Measurements from ENCODE around the gene CDKAL1.

CDKAL1 gene

GRCh38 chr6:21158149-21158548 lies 623.9 kb downstream of the CDKAL1 start:
- DNase-seq: no peak

GRCh38 chr6:21158873-21159272 lies 624.6 kb downstream of the CDKAL1 start:
- DNase-seq: no peak

DNA sequence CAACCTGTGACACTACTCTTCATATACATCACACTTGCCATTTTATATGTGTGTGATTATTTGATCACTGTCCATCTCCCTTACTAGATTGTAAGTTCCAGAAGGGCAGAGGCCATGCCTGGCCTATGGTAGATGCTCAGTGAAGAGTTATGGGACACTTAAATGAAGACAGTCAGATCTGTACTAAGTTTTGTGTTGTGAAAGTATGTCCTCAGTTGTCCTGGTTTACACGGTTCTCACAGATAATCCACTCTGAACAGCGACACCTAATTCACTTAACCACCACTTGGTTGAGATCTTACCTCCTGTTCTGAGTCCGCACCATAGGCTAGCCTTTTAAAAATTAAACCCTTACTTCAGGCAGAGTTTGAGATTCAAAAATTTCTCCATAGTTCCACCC lies 625.2 kb downstream of the CDKAL1 start:
- DNase-seq: no peak

DNA sequence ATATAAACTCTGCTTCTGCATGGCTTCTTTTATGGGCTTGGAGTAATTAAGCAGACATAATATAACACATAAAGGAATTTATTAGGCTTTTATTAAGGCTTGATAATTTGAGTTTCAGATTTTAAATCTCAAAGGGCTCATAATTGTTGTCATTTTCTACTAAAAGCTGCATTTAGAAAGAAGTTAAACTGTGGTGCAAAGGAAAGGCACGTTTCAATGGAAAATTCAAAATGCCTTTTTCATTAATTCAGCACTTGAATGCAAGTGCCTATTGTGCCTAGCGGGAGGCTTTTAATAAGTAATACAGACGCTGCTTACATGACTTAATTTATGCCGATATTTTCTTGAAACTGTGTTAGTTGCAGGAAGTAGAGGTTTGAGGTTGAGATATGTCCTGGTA lies 627.5 kb downstream of the CDKAL1 start:
- DNase-seq: no peak

DNA sequence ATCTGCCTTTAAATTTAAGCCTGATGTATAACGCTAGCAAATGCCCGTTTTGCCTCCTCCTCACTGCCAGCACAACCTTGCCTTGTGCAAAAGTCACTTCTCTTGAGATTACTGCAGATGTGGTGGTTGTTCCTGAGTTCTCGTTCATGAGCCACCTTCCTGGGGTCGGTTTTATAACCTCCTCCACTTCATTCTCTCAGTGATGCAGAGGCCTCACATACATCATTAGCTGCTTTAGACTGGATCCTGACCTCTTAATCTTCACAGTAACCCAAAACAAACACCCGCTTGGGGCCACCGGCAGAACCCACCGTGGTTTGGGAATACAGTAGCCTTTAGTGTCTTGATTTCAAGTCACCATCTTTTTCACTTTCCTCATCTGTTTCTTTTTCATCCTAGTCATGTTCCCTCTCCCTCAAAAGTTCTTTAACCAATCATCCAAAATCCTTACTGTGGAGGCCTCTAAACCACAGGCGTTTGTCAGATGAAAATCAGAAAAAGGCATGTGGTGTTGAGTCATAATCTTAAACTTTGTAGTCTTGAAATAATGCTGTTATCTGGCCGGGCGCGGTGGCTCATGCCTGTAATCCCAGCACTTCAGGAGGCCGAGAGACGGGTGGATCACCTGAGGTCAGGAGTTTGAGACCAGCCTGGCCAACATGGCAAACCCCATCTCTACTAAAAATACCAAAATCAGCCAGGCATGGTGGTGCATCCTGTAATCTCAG lies 629.0 kb downstream of the CDKAL1 start:
- no peak for DNase-seq

DNA sequence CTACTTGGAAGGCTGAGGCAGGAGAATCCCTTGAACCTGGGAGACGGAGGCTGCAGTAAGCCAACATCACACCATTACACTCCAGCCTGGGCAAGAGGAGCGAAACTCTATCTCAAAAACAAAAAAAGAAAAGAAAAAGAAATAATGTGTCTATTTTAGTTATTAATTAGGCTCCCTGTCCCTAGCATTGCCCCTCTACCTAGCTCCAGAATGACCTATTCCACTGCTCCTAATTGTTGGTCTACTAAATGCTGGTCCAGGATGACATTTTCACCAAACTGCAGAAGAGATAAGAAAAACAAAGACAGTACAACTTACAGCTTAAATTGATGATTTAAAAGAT lies 629.6 kb downstream of the CDKAL1 start:
- DNase-seq: no peak

DNA sequence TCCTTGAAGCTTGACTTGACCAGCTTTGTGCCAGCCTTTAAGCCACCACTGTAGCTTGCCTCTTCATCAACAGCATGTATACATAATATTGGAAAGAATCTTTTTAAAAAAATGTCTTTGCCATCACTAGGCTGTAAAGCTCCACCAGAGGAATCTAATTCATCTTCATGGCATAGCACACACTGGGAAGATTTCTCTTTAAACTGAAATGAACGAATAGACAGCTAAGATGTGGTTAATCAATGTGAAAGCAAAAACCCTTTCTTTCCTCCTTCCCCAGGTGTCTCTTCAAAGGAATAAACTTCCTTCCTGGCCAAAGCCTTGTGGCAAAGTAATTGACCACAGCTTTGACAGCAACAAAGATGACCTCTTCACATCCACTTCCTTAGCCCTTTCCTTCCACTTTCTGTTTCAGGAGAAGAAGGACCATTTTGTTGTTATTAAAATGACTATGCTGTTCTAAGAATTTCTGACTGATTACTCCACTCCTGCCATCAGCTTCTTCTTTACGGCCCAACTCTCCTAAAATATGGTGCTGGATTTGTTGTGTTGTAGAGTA lies 630.6 kb downstream of the CDKAL1 start:
- DNase-seq: no peak

- no peak for DNase-seq
Observed at GRCh38 chr6:21166754-21167153, 632.5 kb downstream of the CDKAL1 start.

DNA sequence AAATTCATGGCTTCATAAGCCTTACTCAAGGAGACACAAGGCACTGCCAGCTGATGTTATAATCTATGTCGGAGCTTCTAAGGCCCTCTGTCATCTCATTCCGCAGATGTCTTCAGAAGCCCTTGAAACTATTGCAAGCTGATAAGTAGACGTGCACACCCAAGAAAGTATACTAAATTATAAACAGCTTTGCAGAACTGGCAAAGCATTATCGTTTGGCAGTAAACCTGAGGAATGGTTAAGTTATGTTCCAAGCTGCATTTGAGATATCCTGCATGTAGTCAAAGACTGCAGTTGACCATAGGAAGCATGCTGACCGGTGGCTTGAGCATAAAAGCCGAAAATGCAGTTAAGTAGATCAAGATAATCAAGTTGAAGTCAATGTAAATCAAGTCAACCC lies 633.5 kb downstream of the CDKAL1 start:
- DNase-seq: no peak

- no peak for DNase-seq
Observed at GRCh38 chr6:21171801-21172200, 637.5 kb downstream of the CDKAL1 start.

GRCh38 chr6:21173031-21173430 lies 638.8 kb downstream of the CDKAL1 start:
- DNase-seq: no peak

DNA sequence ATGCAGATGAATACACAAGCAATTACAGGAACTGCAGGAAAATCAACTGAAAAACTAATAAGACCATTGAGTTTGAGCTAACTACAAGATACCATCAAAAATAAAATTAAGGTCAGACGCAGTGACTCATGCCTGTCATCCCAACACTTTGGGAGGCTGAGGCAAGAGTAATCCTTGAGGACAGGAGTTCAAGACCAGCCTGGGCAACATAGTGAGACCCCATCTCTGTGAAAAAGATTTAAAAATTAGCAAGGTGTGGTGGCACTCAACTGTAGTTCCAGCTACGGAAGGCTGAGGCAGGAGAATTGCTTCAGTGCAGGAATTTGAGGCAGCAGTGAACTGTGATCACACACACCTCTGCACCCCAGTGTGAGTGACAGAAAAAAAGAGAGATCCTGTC lies 639.4 kb downstream of the CDKAL1 start:
- DNase-seq: no peak

GRCh38 chr6:21176197-21176596 lies 641.9 kb downstream of the CDKAL1 start:
- DNase-seq: no peak

DNA sequence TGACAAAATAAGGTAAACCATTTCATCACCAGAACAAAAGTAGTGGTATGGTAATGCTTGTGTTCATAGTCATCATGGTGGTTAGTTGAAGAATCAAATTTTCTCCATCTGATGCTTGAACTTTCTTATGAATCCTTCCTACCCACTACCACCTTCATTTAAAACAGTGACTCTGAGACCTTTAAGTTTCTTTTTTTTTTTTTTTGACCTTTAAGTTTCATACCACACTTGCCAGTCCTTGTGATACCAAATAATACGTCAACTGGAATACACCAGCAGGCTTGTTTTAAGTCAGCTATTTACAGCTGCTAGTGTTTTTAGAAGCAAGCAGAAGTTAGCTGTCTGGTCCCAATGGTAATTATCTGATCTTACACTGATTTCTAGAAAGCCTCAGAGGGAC lies 645.9 kb downstream of the CDKAL1 start:
- DNase-seq: no peak

GRCh38 chr6:21180800-21181337 lies 646.6 kb downstream of the CDKAL1 start:
- DNase-seq: no peak

- no peak for DNase-seq
Observed at GRCh38 chr6:21181866-21182265, 647.6 kb downstream of the CDKAL1 start.

DNA sequence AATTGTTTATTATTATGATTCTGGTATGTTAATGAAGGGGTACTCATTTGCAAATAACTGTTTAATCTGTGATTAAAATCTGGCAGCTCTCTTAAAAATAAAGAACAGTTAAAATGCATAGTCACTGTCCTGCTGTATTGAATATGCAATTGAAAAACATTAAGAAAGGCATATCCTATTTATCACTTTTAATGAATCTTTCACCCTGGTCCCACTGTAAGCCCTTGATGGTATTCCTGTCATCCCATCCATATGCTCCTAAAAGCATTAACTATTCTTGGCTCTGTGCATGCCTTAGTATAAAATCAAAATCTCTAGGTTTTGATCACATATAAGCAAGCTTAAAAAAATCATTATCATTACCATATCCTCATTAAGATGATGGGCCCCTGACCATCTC lies 648.3 kb downstream of the CDKAL1 start:
- DNase-seq: no peak

GRCh38 chr6:21185861-21186478 lies 651.7 kb downstream of the CDKAL1 start:
- no peak for DNase-seq

DNA sequence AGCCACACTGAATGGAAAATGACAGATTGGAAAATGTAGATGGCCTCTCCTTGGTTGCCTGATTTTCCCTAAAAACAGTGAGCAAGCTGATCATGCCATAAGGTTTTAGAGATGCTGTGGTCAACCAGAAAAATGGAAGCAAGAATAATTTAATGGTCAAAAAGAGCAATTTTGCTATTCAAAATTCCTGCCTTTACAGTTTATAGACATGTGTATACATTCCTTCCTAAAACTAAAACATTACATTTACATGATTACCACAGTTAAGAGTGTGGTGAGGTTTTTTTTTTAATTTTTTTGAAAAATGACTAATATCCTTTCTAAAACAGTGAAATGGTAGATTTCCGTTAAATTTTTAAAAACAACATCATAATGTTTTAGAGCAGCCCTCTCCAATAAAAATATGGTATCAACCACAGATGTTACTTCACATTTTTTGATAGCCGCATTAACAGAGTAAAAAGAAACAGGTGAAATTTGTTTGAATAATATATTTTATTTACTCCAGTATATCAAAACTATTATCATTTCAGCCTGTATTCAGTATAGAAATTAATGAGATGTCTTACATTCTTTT lies 652.3 kb downstream of the CDKAL1 start:
- no peak for DNase-seq

- no peak for DNase-seq
Observed at GRCh38 chr6:21187485-21187884, 653.2 kb downstream of the CDKAL1 start.

DNA sequence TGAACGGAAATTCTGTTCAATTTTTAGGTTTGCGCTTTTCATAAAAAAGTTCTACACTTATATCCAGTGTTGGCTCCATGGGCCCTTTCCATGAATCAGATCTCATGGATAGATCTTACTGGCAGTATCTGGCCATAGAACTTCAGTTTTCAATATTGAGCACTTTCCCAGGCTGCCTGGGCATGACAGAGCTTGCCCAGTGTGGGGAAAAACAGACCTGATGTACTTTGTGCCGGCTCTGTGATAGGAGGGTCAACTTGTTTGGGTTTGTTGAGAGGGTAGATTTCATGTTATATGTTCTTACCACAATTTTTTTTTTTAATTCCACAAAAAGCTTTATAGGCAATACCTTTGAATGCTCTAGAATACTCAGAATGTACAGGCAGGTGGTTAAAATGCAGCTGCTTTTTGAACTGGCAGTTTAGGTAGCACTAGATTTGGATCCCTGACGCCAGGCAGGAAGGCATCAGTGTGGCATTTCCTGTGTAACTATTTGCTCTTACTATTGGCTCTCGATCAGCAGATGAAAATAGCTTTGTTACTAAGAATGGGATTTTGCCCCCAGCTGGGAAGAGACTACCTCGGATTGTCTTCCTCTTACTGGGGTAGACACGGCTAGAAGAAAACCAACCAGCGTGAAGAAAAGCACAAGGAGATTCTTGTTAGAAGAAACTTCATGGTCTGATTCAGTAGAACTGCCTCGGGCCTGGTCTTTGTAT lies 654.4 kb downstream of the CDKAL1 start:
- no peak for DNase-seq

DNA sequence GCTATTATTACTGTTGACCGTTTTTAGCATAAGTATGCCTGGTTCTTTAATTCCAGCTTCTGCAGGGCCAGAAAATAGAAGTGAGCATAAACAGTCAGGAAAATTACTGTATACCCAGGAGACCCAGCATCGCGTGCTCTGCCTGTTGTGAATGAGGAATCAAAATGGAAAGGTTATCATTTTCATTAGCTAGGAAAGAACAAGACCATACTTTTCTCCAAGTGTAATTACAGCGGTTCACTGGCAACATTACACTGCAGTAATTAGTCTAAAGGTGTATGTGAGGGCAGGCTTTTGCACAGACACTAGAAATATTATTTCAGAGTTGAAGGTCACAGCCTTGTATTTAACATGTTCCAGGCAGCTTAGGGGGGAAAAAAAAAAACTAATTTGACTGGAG lies 655.5 kb downstream of the CDKAL1 start:
- no peak for DNase-seq

DNA sequence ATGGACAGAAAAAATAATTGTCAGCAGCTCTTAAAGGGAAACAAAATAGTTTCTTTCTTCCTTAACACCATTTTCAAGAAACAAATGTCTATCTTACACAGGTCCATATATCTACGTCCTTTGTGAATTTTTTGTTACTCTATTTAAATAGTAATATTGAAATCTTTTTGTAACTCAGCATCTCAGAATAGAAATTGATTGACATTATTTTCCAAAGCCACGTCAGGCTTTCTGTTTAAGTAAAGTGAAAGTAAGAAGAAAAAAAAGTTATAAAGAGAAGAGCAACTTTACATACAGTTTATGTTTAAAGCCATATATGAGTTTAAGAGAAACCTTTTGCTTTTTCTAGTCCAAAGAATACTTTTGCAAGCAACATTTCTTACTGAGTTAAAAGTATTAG lies 656.4 kb downstream of the CDKAL1 start:
- DNase-seq: no peak

Measured in CD4-positive, alpha-beta T cell treated with Interferon gamma for 1 hour (primary cell).